Mononuclear cell (primary cell): ENCODE measurements around the gene KCNMA1. TPM values are rescaled to one million over a fixed set of nuclear protein-coding genes. Genes with fewer than 3 reads are reported as not detected.

Source experiments
- H3K27me3 ChIP-seq: 2 replicates; pipeline ENCODE4 v1.6.0; 2011; ENCODE audit warnings: low read length, control low read depth; ENCODE audit not compliant: insufficient read depth
- H3K4me1 ChIP-seq: 2 replicates; pipeline ENCODE4 v1.5.1; 2011; ENCODE audit warnings: mild to moderate bottlenecking, low read length, control low read depth; ENCODE audit not compliant: insufficient read depth
- H3K4me3 ChIP-seq: 2 replicates; pipeline ENCODE4 v1.5.1; 2011; ENCODE audit warnings: mild to moderate bottlenecking, low read length, moderate library complexity
- H3K9me3 ChIP-seq: 2 replicates; pipeline ENCODE4 v1.5.1; 2011; ENCODE audit warnings: low read depth, mild to moderate bottlenecking, control low read depth, low read length
- total RNA-seq: library from RNA; depleted of rRNA; stranded (reverse); fragments of >200 nt; gene quantifications from one replicate; pipeline ENCODE4 v1.2.3, GENCODE V29; 2012

KCNMA1 gene
- total RNA-seq, 1 donor, result 0.42 TPM

DNA sequence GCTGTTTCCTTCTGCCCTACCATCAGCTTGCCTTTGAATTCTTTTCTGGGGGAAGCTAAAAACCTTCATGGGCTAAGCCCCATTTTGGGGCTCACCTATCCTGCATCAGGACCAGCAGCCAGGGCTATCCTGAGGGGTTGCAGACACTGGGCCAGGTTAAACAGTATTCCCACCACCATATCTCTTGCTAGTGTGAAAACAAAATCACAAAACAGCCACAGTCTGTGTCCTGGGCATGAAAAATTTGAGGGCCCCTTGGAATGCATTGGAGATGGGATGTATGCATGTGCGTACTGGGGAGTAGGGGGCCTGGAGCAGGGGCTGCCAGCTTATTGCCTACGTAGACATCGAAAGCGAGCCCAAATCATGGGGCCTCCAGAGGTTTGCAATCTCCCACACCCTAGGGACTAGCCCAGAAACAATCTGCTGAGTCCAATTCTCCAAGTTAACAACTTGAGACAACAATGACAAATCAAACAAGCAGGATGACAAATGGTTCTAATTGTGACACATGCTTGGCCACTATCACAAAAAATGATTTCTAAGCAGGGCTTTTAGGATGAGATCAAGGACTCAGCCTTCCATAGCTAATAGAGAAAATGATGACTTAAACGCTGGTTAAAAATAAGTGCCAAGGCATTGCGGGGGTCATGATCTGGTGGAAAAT is 557.1 kb downstream of the KCNMA1 start:
- Histone ChIP-seq H3K4me1 (peaks cover 10% of the 10 kb centered on the region), H3K4me3 (no peak overlapping the region), H3K27me3 (no peaks in the 10 kb centered on the region), H3K9me3 (no peaks in the 10 kb centered on the region)

DNA sequence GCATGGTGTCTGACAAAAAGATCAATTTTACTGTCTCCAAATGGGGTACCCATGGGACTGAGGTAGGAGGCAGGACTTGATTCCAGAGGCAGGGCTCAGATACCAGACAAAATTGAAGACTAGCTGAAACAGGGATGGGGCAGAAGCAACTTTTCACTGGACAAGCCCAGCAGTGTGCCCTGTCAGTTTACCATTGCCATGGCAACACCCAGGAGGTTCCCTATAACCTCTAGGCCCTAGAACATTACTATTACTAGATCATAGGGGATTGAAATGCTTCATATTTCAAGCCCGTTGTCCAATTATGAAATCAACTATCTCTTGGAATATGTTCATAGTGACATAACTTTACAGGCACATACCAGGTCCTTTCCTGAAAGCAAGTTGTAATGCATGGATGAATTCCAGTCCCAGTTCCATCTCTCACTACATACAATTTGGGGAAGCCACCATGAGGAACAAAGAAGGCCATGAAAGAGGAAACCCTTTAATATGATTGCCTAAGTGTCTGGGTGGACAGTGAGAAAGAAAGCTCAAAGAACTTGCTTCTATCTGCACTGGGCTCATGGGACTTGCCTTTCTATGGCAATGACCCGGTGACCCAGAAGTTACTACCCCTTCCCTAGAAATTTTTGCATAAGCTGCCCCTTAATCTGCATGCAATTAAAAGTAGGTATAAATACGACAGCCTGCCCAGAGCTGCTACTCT is 557.9 kb downstream of the KCNMA1 start:
- H3K27me3 ChIP-seq, result no peaks in the 10 kb centered on the region
- H3K9me3 ChIP-seq, result no peaks in the 10 kb centered on the region
- peaks cover 10% of the 10 kb centered on the region for H3K4me1 ChIP-seq
- H3K4me3 ChIP-seq, result no peak overlapping the region

GRCh38 chr10:77077316-77077945 is 560.2 kb downstream of the KCNMA1 start:
- no peaks in the 10 kb centered on the region for H3K9me3 ChIP-seq
- H3K27me3 ChIP-seq, result no peaks in the 10 kb centered on the region
- peaks cover 10% of the 10 kb centered on the region for H3K4me1 ChIP-seq
- no peak overlapping the region for H3K4me3 ChIP-seq

- H3K4me1 ChIP-seq, result peaks cover 10% of the 10 kb centered on the region
Measured at GRCh38 chr10:77075926-77076325, 561.7 kb downstream of the KCNMA1 start.

DNA sequence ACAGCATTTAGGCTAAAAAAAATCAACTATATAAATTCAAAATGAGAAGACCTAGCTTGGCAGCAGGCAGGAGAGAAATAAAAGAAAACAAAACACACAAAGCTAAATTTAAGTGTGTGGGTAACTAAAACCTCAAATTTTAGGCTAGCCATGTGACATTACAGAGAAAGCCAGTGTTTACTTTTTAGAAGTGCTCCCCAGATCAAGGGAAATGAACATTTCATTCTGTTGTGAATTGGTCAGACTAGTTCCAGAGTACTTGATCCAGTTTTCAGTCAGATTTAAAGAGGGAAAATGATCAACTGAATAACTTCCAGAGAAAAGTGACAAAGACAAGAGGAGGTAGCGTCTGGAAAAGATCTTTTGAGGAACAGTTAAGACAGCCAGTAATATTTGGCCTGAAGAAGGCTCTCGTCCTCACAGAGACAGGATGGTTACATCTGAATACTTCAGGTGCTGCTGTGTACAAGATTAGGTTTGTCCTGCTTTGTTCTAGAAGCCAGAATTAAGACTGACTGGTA is 563.4 kb downstream of the KCNMA1 start:
- Histone ChIP-seq H3K27me3 (no peaks in the 10 kb centered on the region), H3K4me3 (no peak overlapping the region), H3K9me3 (no peaks in the 10 kb centered on the region), H3K4me1 (peaks cover 4% of the 10 kb centered on the region)

More at GRCh38 chr10:77075926-77076325, 561.7 kb downstream of the KCNMA1 start:
- H3K27me3 ChIP-seq, result no peaks in the 10 kb centered on the region
- no peak overlapping the region for H3K4me3 ChIP-seq
- H3K9me3 ChIP-seq, result no peaks in the 10 kb centered on the region

DNA sequence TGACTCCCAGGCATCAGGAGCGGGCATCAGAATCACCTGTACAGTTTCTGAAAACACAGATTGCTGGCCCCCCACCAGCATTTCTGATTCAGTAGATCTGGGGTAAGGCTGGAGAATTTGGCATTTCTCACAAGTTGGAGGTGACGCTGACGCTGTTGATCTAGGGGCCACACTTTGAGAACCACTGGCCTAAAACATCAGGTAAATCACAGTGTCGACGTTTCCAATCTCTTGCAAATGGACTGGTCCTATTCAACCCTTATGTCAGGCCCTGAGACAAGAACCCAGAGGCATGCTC is 564.0 kb downstream of the KCNMA1 start:
- peaks cover 4% of the 10 kb centered on the region for H3K4me1 ChIP-seq

GRCh38 chr10:77072836-77073662 is 564.6 kb downstream of the KCNMA1 start:
- H3K4me1 ChIP-seq, result peaks cover 4% of the 10 kb centered on the region
- H3K27me3 ChIP-seq, result no peaks in the 10 kb centered on the region
- H3K4me3 ChIP-seq, result no peak overlapping the region
- H3K9me3 ChIP-seq, result no peaks in the 10 kb centered on the region

More for the DNA sequence above, 564.0 kb downstream of the KCNMA1 start:
- no peak overlapping the region for H3K4me3 ChIP-seq
- H3K27me3 ChIP-seq, result no peaks in the 10 kb centered on the region
- H3K9me3 ChIP-seq, result no peaks in the 10 kb centered on the region

- H3K9me3 ChIP-seq, result no peaks in the 10 kb centered on the region
- H3K27me3 ChIP-seq, result no peaks in the 10 kb centered on the region
- peaks cover 4% of the 10 kb centered on the region for H3K4me1 ChIP-seq
- H3K4me3 ChIP-seq, result no peak overlapping the region
Measured at GRCh38 chr10:77072361-77072835, 565.2 kb downstream of the KCNMA1 start.

GRCh38 chr10:77071956-77072355 is 565.7 kb downstream of the KCNMA1 start:
- Histone ChIP-seq H3K4me3 (no peak overlapping the region), H3K4me1 (peaks cover 4% of the 10 kb centered on the region), H3K27me3 (no peaks in the 10 kb centered on the region), H3K9me3 (no peaks in the 10 kb centered on the region)

DNA sequence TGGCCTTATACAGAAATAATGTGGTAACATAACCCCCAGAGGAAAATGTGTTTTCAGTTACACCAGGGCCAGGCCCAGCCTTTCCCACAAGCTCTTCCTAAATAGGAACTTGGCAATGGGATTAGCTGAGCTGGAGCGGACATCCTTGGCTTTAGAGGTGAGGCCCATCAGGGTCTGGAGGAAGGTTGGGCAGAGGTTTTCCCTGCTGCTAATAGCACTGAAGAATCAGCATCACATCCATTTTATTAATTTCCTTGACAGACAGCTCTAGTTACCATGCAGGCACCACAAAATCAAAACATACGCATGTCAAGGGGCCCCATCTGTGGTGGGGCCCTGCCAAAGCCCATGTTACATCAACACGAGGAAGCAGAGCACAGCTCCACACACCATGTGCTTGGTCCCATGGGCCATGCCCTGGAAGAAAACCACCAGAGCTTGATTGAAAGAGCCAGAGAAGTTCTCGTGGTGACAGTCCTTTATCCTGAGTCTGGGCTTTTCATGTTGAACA is 566.6 kb downstream of the KCNMA1 start:
- no peaks in the 10 kb centered on the region for H3K27me3 ChIP-seq
- peaks cover 4% of the 10 kb centered on the region for H3K4me1 ChIP-seq

DNA sequence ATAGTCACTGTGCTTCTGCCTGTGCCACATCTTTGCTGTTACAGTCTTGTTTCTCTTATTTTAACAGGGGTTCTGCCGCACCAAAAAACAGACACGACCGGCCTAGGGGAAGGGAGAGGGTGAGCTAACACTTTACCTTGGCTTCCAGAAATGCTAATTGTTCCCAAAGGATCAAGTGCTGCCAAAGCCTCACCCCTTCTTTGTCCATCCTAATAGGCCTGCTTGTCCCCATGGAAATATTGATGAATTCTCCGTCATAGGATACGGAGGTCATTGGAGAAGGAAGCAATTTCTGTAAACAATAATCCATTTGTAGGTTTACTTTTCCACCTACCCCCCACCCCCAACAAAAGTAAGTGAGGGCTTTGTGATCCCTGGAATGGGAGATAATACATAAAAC is 567.3 kb downstream of the KCNMA1 start:
- no peaks in the 10 kb centered on the region for H3K9me3 ChIP-seq
- H3K4me3 ChIP-seq, result no peak overlapping the region
- no peaks in the 10 kb centered on the region for H3K4me1 ChIP-seq
- no peaks in the 10 kb centered on the region for H3K27me3 ChIP-seq

More for the DNA sequence above, 566.6 kb downstream of the KCNMA1 start:
- H3K9me3 ChIP-seq, result no peaks in the 10 kb centered on the region
- H3K4me3 ChIP-seq, result no peak overlapping the region

DNA sequence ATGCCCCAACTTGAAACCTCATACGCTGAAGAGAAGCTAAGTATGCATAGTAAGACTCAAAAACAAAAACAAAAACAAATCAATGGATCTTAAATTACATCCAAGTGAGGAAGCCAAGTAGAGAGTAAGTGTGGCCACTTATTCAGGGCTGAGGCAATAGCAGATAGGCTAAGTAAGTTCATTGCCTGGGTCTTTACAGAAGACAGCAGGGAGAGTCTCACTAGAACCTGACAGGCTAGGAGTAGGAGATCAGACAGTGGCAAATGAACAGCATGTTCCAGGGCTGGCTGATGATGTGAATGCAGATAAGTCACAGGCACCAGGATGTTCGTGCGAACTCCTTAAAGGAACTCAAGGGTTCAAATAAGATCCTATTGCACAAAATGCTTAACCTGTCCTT is 568.6 kb downstream of the KCNMA1 start:
- Histone ChIP-seq H3K9me3 (no peaks in the 10 kb centered on the region), H3K27me3 (no peaks in the 10 kb centered on the region), H3K4me1 (no peaks in the 10 kb centered on the region)

GRCh38 chr10:77068272-77068671 is 569.3 kb downstream of the KCNMA1 start:
- Histone ChIP-seq H3K4me1 (no peaks in the 10 kb centered on the region), H3K9me3 (no peaks in the 10 kb centered on the region), H3K4me3 (no peak overlapping the region), H3K27me3 (no peaks in the 10 kb centered on the region)

More for the DNA sequence above, 568.6 kb downstream of the KCNMA1 start:
- no peak overlapping the region for H3K4me3 ChIP-seq

DNA sequence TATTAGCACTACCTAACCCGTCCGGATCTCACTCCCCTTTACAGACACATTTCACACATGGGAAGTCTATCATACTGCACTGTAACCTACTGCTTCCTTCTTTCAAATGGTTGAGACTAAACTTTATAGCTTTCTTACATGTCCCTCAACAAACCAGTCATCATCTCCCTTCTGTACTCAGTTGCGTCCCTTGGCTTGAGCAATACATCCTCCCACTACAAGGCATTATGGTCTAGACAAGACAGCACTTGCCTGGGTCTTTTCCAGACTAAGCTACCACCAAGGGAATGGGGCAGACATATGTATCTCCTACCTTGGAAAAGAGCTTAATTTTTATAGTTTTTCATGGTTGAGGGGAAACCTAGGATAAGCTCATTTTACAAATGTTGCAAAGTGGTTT is 575.2 kb downstream of the KCNMA1 start:
- Histone ChIP-seq H3K4me1 (no peaks in the 10 kb centered on the region), H3K27me3 (no peaks in the 10 kb centered on the region), H3K9me3 (no peaks in the 10 kb centered on the region), H3K4me3 (no peak overlapping the region)
